Measurements from ENCODE around the gene PITPNM3. TPM values are rescaled to one million over a fixed set of nuclear protein-coding genes. Genes with fewer than 3 reads are reported as not detected.

The PITPNM3 gene
- total and polyA plus RNA-seq, 2 experiments from 2014 or later, result 1.0 to 1.5 TPM

DNA sequence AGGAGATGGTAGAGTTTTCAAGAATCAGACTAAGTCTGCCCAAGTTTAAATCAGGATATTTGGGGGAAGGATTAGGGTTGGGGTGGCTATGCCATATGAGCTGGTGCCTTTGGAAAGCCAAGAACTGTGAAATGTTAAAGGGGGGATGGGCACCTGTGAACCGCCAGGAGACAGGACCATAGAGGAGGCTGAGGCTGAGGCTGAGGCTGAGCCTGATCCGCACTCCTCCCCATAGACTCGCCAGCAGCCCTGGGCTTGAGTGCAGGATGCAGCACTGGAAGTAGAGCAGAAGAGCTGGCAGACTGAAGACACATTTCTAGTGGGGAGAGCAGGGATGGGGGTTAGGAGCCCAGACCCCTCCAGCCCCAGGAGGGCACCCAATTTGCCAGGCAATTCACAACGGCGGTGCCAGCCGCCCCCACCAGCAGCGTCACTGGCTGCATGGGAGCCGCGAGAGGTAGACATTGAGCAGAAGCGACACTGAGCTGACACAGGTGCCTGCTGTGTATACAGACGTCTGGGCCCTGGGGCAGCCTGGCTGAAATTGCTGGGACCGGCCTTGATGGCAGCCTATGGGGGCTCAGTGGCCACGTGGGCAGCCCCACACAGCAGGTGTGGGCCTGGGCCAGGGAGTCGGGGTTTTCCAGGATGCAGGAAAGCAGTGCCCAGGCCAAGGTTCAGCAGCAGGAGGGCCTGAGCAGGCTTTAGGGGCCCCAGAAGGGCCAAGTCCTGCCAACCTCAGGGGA lies 102.9 kb downstream of the PITPNM3 start:
- Mint-ChIP-seq H3K9me3 (no peaks in the 10 kb centered on the region), H3K27me3 (ENCODE audit: insufficient read depth, low read depth, poor library complexity) (peaks cover 29% of the 10 kb centered on the region), H3K27ac (peak overlapping the region; percentile 2; the same call in 1 of the 2 replicates), H3K4me3 (peak overlapping the region; percentile 35; the same call in 2 of the 3 replicates), H3K36me3 (ENCODE audit: low read depth) (peaks cover 29% of the 10 kb centered on the region), H3K4me1 (peaks cover 70% of the 10 kb centered on the region)
- no peaks in the 10 kb centered on the region for H3K27me3 ChIP-seq (ENCODE audit: insufficient read depth)
- H3K4me2 ChIP-seq, result peak overlapping the region; percentile 99; the same call in 1 of the 2 replicates
- peaks cover 9% of the 10 kb centered on the region; the same call in 1 of the 2 replicates for H4K20me1 ChIP-seq (replicated peaks; ENCODE audit: insufficient read depth)
- no peaks in the 10 kb centered on the region for H3K79me2 ChIP-seq (replicated peaks; ENCODE audit: insufficient read depth)
- peaks cover 9% of the 10 kb centered on the region for H3K36me3 ChIP-seq (ENCODE audit: insufficient read depth)
- H3K9me2 ChIP-seq (ENCODE audit: insufficient read depth), result no peaks in the 10 kb centered on the region
- H2AFZ ChIP-seq, result no peak overlapping the region
- H3K4me1 ChIP-seq (ENCODE audit: insufficient read depth), result peaks cover 33% of the 10 kb centered on the region
- no peak for DNase-seq (ENCODE audit: low spot score)
- ATAC-seq, result no peak
- peak overlapping the region; percentile 76; the same call in 1 of the 2 replicates for H3K27ac ChIP-seq (ENCODE audit: low read depth)
- H3F3A ChIP-seq (replicated peaks; ENCODE audit: low read depth), result 0 out of 2 replicates have a peak, but pooled peaks cover 15% of the 10 kb centered on the region
- no peak overlapping the region for H3K4me3 ChIP-seq
- TF ChIP-seq JUNB (IDR thresholded peaks at IDR 0.05; ENCODE audit: unreplicated experiment) (no peak), CREB1 (CRISPR knock-in tag; IDR thresholded peaks at IDR 0.05; ENCODE audit: low read depth) (no peak), NANOG (IDR thresholded peaks at IDR 0.05; ENCODE audit: borderline replicate concordance) (no peak), EZH2 (IDR thresholded peaks at IDR 0.05; ENCODE audit: low read depth, unreplicated experiment) (no peak), POLR2AphosphoS5 (IDR thresholded peaks at IDR 0.05; ENCODE audit: low read depth) (no peak), ZNF114 (CRISPR knock-in tag; IDR thresholded peaks at IDR 0.05) (no peak), EZH2phosphoT487 (IDR thresholded peaks at IDR 0.05; ENCODE audit: unreplicated experiment) (no peak), ZNF331 (CRISPR knock-in tag; IDR thresholded peaks at IDR 0.05; ENCODE audit: low read depth) (no peak), STAT1 (IDR thresholded peaks at IDR 0.05; ENCODE audit: unreplicated experiment) (no peak)
- TF ChIP-seq, protein P1, sequence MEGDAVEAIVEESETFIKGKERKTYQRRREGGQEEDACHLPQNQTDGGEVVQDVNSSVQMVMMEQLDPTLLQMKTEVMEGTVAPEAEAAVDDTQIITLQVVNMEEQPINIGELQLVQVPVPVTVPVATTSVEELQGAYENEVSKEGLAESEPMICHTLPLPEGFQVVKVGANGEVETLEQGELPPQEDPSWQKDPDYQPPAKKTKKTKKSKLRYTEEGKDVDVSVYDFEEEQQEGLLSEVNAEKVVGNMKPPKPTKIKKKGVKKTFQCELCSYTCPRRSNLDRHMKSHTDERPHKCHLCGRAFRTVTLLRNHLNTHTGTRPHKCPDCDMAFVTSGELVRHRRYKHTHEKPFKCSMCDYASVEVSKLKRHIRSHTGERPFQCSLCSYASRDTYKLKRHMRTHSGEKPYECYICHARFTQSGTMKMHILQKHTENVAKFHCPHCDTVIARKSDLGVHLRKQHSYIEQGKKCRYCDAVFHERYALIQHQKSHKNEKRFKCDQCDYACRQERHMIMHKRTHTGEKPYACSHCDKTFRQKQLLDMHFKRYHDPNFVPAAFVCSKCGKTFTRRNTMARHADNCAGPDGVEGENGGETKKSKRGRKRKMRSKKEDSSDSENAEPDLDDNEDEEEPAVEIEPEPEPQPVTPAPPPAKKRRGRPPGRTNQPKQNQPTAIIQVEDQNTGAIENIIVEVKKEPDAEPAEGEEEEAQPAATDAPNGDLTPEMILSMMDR (conservative IDR thresholded peaks at IDR 0.05; ENCODE audit: low read depth in 2 of 2), result no peak
- TF ChIP-seq, protein P2, sequence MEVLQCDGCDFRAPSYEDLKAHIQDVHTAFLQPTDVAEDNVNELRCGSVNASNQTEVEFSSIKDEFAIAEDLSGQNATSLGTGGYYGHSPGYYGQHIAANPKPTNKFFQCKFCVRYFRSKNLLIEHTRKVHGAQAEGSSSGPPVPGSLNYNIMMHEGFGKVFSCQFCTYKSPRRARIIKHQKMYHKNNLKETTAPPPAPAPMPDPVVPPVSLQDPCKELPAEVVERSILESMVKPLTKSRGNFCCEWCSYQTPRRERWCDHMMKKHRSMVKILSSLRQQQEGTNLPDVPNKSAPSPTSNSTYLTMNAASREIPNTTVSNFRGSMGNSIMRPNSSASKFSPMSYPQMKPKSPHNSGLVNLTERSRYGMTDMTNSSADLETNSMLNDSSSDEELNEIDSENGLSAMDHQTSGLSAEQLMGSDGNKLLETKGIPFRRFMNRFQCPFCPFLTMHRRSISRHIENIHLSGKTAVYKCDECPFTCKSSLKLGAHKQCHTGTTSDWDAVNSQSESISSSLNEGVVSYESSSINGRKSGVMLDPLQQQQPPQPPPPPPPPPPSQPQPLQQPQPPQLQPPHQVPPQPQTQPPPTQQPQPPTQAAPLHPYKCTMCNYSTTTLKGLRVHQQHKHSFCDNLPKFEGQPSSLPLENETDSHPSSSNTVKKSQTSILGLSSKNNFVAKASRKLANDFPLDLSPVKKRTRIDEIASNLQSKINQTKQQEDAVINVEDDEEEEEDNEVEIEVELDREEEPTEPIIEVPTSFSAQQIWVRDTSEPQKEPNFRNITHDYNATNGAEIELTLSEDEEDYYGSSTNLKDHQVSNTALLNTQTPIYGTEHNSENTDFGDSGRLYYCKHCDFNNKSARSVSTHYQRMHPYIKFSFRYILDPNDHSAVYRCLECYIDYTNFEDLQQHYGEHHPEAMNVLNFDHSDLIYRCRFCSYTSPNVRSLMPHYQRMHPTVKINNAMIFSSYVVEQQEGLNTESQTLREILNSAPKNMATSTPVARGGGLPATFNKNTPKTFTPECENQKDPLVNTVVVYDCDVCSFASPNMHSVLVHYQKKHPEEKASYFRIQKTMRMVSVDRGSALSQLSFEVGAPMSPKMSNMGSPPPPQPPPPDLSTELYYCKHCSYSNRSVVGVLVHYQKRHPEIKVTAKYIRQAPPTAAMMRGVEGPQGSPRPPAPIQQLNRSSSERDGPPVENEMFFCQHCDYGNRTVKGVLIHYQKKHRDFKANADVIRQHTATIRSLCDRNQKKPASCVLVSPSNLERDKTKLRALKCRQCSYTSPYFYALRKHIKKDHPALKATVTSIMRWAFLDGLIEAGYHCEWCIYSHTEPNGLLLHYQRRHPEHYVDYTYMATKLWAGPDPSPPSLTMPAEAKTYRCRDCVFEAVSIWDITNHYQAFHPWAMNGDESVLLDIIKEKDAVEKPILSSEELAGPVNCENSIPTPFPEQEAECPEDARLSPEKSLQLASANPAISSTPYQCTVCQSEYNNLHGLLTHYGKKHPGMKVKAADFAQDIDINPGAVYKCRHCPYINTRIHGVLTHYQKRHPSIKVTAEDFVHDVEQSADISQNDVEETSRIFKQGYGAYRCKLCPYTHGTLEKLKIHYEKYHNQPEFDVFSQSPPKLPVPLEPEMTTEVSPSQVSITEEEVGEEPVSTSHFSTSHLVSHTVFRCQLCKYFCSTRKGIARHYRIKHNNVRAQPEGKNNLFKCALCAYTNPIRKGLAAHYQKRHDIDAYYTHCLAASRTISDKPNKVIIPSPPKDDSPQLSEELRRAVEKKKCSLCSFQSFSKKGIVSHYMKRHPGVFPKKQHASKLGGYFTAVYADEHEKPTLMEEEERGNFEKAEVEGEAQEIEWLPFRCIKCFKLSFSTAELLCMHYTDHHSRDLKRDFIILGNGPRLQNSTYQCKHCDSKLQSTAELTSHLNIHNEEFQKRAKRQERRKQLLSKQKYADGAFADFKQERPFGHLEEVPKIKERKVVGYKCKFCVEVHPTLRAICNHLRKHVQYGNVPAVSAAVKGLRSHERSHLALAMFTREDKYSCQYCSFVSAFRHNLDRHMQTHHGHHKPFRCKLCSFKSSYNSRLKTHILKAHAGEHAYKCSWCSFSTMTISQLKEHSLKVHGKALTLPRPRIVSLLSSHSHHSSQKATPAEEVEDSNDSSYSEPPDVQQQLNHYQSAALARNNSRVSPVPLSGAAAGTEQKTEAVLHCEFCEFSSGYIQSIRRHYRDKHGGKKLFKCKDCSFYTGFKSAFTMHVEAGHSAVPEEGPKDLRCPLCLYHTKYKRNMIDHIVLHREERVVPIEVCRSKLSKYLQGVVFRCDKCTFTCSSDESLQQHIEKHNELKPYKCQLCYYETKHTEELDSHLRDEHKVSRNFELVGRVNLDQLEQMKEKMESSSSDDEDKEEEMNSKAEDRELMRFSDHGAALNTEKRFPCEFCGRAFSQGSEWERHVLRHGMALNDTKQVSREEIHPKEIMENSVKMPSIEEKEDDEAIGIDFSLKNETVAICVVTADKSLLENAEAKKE (CRISPR knock-in tag; IDR thresholded peaks at IDR 0.05), result no peak
- TF ChIP-seq, protein P3, sequence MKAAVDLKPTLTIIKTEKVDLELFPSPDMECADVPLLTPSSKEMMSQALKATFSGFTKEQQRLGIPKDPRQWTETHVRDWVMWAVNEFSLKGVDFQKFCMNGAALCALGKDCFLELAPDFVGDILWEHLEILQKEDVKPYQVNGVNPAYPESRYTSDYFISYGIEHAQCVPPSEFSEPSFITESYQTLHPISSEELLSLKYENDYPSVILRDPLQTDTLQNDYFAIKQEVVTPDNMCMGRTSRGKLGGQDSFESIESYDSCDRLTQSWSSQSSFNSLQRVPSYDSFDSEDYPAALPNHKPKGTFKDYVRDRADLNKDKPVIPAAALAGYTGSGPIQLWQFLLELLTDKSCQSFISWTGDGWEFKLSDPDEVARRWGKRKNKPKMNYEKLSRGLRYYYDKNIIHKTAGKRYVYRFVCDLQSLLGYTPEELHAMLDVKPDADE (IDR thresholded peaks at IDR 0.05), result no peak
- TF ChIP-seq, protein P4, sequence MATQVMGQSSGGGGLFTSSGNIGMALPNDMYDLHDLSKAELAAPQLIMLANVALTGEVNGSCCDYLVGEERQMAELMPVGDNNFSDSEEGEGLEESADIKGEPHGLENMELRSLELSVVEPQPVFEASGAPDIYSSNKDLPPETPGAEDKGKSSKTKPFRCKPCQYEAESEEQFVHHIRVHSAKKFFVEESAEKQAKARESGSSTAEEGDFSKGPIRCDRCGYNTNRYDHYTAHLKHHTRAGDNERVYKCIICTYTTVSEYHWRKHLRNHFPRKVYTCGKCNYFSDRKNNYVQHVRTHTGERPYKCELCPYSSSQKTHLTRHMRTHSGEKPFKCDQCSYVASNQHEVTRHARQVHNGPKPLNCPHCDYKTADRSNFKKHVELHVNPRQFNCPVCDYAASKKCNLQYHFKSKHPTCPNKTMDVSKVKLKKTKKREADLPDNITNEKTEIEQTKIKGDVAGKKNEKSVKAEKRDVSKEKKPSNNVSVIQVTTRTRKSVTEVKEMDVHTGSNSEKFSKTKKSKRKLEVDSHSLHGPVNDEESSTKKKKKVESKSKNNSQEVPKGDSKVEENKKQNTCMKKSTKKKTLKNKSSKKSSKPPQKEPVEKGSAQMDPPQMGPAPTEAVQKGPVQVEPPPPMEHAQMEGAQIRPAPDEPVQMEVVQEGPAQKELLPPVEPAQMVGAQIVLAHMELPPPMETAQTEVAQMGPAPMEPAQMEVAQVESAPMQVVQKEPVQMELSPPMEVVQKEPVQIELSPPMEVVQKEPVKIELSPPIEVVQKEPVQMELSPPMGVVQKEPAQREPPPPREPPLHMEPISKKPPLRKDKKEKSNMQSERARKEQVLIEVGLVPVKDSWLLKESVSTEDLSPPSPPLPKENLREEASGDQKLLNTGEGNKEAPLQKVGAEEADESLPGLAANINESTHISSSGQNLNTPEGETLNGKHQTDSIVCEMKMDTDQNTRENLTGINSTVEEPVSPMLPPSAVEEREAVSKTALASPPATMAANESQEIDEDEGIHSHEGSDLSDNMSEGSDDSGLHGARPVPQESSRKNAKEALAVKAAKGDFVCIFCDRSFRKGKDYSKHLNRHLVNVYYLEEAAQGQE (IDR thresholded peaks at IDR 0.05; ENCODE audit: unreplicated experiment), result no peak
